ENCODE data around the gene SERPINB1.
"Not testable (repeated sequence)": the region's sequence is repeated elsewhere in the genome, so short reads cannot be mapped to it uniquely, and the experiment has no call there.

SERPINB1 gene

DNA sequence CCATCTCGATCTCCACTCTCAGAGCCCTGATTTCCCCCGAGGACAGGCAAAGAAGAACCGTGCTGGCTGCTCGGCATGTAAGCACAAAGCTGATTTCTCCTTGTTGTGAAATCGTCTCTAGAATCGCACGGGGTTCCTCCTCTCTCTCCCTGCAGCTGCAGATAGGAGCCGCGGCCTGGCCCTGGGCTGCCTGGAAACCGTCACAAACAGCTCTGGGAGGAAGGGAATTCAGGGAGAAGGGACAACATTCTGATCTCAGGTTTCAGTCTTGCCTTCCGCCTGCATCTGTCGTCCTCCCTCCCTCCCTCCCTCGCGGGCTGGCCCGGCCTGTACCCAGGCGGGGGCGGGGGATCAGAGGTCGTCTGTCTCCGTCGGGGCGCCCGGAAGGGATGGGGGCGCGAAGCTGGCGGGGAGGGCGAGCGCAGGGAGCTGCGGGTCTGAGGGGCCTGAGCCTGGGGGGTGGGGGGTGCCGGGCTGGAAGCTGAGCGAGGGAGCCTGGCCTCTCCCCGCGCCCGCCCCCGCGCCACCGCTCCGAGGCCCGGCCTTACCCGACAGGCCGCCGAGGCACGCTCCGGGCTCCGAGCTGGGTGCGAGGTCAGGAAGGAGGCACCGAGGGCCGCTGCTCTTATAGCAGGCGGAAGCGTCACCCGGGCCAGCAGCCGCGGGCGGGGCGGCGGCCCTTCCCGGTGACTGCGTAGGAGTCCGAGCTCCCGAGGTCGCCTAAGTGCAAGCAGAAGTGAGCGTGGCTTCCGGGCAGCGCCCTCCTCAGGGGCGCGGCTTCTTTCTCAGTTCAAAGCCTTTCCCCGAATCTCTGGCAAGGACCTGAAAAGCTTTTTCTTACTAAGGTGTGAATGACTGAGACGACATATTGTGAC is at the start of gene SERPINB1:
SERPINB1 (minus strand) TSS at position 600 of the 875 bp plus-strand sequence. CDS start 1,277 bp downstream, outside the sequence.
- DNase-seq = peak; percentile 84
- peak within 1 kb of the TSS; percentile 84 for H3K27ac Mint-ChIP-seq
- H3K36me3 Mint-ChIP-seq = peaks cover 34% of the 10 kb centered on the region
- H3K27me3 Mint-ChIP-seq = no peaks in the 10 kb centered on the region
- H3K9me3 Mint-ChIP-seq = no peaks in the 10 kb centered on the region
- H3K4me3 Mint-ChIP-seq = peak within 1 kb of the TSS; percentile 85
- H3K4me1 Mint-ChIP-seq = peaks cover 61% of the 10 kb centered on the region
- CTCF ChIA-PET = interaction anchor here (0.7 to 4.1 kb wide), 17 partner anchors 14 to 1180 kb away, joined by 3 to 65 read pairs (median 3); no protein-coding TSS in a partner anchor

DNA sequence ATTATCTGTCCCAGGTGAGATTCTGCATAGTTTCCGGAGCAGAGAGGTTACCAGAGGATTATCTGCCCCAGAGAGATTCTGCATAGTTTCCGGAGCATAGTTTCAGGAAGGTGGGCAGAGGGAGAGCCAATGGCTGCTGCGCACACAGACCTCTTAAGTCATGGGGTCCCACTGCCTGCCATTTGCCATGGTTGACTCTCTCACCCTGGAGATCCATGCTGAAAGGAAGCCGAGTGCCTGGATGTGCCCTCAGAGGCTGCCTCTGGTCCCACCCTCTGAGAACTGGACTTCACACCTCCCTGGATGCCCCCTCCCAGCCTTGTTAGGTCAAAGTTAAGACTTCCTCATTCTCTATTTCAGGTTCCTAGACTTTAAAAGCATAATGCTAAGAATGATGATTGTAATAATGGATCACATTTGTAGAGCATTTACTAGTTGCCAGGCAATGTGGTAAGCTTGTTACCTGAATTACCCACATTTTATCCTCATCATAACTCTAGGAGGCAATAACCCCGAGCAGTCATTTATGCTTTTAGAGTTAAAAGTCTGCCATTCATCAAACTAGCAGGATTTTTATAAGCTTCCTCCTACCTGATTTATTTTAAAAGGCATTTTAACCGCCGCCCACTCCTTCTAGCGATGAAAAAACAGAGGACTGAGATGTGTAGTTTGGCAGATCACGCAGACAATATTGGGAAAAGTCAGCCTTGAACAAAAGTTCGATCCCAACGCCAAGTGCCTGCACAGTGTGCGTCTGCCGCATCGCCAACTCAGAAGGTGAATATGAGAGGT is 49.5 kb upstream of the SERPINB1 start:
- CTCF ChIA-PET = interaction anchor here (0.7 to 2.7 kb wide), 9 partner anchors 10 to 97 kb away, joined by 3 to 10 read pairs (median 3); no protein-coding TSS in a partner anchor
- Mint-ChIP-seq H3K27ac (peak overlapping the region; percentile 87), H3K4me1 (peaks cover 65% of the 10 kb centered on the region), H3K4me3 (peak overlapping the region; percentile 71), H3K36me3 (peaks cover 73% of the 10 kb centered on the region), H3K27me3 (no peaks in the 10 kb centered on the region), H3K9me3 (no peaks in the 10 kb centered on the region)
- DNase-seq = no peak

DNA sequence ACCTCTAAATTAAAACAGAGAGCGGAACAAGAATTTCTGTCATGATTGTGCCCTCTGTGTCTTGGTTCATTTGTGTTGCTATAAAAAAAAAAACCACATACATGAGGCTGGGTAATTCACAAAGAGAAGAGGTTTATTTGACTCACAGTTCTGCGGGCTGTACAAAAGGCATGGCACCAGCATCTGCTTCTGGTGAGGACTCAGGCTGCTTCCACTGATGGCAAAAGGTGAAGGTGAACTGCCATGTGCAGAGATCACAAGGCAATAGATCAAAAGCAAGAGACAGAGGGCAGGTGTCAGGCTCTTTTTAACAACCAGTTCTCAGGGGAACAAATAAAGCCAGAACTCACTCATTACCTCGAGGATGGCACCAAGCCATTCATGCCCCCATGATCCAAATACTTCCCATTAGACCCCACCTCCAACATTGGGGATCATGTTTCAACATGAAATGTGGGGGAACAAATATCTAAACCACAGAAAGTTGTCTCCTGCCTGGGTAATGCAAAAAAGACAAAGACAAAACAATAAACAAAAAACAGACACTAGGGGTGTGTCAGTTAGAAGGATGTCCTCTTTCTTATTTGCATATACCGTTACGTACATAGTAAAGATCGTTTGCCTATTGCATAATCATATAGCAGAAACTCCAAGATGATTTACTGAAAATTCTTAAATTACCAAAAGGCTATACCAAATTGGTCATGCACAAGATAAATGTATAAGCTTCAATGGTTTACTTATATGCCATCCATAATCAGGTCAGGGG is 44.5 kb upstream of the SERPINB1 start:
- Mint-ChIP-seq H3K36me3 (peaks cover 66% of the 10 kb centered on the region), H3K27ac (no peak overlapping the region), H3K4me1 (peaks cover 57% of the 10 kb centered on the region), H3K4me3 (no peak overlapping the region), H3K9me3 (peaks cover 5% of the 10 kb centered on the region), H3K27me3 (no peaks in the 10 kb centered on the region)
- no peak for DNase-seq
- CTCF ChIA-PET = no interaction called here

DNA sequence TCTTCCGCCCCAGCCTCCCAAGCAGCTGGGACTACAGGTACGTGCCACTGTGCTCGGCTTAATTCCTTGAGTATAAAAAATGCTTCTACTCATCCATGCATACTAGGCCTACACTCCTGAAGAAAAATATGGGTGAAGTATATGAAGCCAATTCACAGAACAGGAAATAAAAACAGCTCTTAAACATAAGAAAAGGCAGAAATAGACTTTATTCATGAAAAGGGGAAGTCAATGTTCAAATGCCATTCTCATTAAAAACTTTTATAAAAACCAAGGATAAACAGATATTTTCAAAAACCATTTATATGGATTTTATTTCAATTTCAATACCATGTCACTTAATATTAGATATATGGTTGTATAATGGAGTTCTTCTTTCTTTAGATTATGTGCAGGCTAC is 43.1 kb upstream of the SERPINB1 start:
- H3K36me3 Mint-ChIP-seq = peaks cover 64% of the 10 kb centered on the region

DNA sequence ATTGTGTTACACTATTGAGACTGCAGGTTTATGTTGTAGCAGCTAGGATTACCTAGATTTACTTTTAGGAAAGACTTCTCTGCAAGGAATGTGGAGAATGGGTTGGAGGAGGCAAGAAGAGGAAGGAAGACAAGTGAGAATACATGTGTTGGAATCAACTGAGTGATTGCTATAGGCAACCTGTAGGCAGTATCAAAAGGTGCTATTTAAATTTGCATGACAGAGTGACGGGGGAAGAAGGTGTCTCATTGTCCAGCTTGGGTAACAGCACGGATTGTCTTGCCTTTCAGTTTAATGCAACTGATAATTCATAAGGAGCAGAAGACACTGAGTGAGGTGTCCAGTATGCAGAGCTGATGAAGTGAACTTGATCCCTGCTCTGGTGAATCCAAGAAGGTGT is 42.0 kb upstream of the SERPINB1 start:
- CTCF ChIA-PET = interaction anchor here (1.4 kb wide), 1 partner anchor 11 kb away, joined by 3 read pairs; no protein-coding TSS in a partner anchor
- H3K27me3 Mint-ChIP-seq = no peaks in the 10 kb centered on the region
- H3K27ac Mint-ChIP-seq = no peak overlapping the region
- no peak overlapping the region for H3K4me3 Mint-ChIP-seq
- H3K9me3 Mint-ChIP-seq = peaks cover 5% of the 10 kb centered on the region
- H3K36me3 Mint-ChIP-seq = peaks cover 64% of the 10 kb centered on the region
- no peak for DNase-seq
- peaks cover 62% of the 10 kb centered on the region for H3K4me1 Mint-ChIP-seq

More for the DNA sequence above, 43.1 kb upstream of the SERPINB1 start:
- no peak overlapping the region for H3K4me3 Mint-ChIP-seq
- H3K27ac Mint-ChIP-seq = no peak overlapping the region
- no peaks in the 10 kb centered on the region for H3K27me3 Mint-ChIP-seq
- peaks cover 5% of the 10 kb centered on the region for H3K9me3 Mint-ChIP-seq
- CTCF ChIA-PET = interaction anchor here (1.0 to 1.4 kb wide), 2 partner anchors 10 to 14 kb away, joined by 3 read pairs; no protein-coding TSS in a partner anchor
- no peak for DNase-seq
- H3K4me1 Mint-ChIP-seq = peaks cover 57% of the 10 kb centered on the region

DNA sequence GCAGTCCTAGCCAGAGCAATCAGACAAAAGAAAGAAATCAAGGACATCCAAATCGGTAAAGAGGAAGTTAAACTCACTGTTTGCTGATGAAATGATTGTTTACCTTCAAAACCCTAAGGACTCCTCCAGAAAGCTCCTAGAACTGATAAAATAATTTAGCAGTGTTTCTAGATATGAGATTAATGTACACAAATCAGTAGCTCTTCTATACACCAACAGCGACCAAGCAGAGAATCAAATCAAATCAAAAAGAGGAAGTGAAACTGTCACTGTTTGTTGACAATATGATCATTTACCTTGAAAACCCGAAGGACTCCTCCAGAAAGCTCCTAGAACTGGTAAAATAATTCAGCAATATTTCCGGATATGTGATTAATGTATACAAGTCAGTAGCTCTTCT is 39.8 kb upstream of the SERPINB1 start:
- DNase-seq = no peak
- CTCF ChIA-PET = interaction anchor here (0.9 to 1.1 kb wide), 2 partner anchors 19 to 21 kb away, joined by 3 to 4 read pairs; no protein-coding TSS in a partner anchor
- Mint-ChIP-seq H3K27me3 (no peaks in the 10 kb centered on the region), H3K9me3 (peaks cover 5% of the 10 kb centered on the region), H3K27ac (peak overlapping the region; percentile 83), H3K36me3 (peaks cover 68% of the 10 kb centered on the region), H3K4me3 (peak overlapping the region; percentile 80), H3K4me1 (peaks cover 77% of the 10 kb centered on the region)

DNA sequence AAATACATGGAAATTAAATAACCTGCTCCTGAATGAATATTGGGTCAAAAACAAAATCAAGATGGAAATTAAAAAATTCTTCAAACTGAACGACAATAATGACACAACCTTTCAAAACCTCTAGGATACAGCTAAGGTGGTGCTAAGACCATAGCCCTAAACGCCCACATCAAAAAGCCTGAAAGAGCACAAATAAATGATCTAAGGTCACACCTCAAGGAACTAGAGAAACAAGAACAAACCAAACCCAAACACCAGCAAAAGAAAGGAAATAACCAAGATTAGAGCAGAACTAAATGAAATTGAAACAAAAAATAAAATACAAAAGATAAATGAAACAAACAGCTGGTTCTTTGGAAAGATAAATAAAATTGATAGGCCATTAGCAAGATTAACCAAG is 38.5 kb upstream of the SERPINB1 start:
- peak; percentile 53 for DNase-seq
- H3K4me3 Mint-ChIP-seq = peak overlapping the region; percentile 80
- not testable (repeated sequence) for H3K9me3 Mint-ChIP-seq, H3K27me3 Mint-ChIP-seq
- CTCF ChIA-PET = interaction anchor here (1.0 to 1.1 kb wide), 3 partner anchors 22 to 108 kb away, joined by 3 read pairs; no protein-coding TSS in a partner anchor
- H3K4me1 Mint-ChIP-seq = peaks cover 75% of the 10 kb centered on the region
- H3K27ac Mint-ChIP-seq = peak overlapping the region; percentile 83
- H3K36me3 Mint-ChIP-seq = peaks cover 58% of the 10 kb centered on the region

DNA sequence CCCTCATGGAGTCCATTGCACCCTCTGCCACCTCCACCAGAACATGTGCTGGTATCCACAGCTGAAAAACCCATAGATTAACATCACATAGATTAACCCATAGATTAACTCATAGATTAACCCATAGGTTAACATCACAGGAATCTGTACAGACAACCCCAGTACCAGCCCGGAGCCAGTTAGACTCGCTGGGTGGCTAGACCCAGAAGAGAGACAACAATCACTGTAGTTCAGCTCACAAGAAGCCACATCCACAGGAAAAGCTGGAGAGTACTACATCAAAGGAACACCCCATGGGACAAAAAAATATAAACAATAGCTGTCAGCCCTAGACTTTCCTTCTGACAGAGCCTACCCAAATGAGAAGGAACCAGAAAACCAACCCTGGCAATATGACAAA is 36.3 kb upstream of the SERPINB1 start:
- H3K4me1 Mint-ChIP-seq = peaks cover 88% of the 10 kb centered on the region
- H3K9me3 Mint-ChIP-seq = peaks cover 5% of the 10 kb centered on the region
- peak overlapping the region; percentile 92 for H3K27ac Mint-ChIP-seq
- peaks cover 2% of the 10 kb centered on the region for H3K27me3 Mint-ChIP-seq
- peaks cover 52% of the 10 kb centered on the region for H3K36me3 Mint-ChIP-seq
- DNase-seq = peak; percentile 61
- CTCF ChIA-PET = interaction anchor here (0.9 to 1.9 kb wide), 8 partner anchors 14 to 112 kb away, joined by 3 to 6 read pairs (median 4); no protein-coding TSS in a partner anchor
- peak overlapping the region; percentile 44 for H3K4me3 Mint-ChIP-seq

DNA sequence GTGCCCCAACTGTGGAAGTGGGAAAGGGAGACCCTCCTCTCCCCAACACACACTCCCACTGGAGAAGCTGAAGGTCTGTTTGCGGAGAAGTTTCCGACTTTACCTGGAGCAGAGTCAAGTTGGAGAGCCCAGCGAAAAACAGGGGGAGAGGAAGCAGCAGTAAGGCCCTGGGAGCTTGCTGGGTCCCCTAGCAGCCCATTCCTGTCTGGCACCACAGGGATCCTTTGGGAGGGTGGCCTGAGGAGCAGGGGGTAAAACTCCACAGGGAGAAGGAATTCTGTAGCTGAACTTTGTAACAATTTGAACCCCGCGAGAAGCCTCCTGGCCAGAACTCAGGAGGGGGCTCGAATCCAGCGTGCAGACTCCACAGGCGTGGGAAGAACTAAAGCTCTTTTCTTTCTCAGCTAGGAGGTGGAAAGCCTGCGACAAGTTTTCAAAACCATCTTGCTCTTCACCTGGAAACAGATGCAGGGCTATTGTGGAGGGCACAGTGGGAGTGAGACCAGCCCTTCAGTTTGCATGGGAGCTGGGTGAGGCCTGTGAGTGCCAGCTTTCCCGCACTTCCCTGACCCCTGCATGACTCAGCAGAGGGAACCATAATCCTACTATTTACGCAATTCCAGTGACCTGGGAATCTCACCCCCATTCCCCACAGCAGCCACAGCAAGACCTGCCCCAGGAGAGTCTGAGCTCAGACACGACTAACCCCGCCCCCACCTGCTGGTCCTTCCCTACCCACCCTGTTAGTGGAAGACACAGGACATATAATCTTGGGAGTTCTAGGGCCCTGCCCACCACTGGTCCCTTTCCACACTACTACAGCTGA is 35.6 kb upstream of the SERPINB1 start:
- peaks cover 4% of the 10 kb centered on the region for H3K27me3 Mint-ChIP-seq
- peaks cover 4% of the 10 kb centered on the region for H3K9me3 Mint-ChIP-seq
- H3K4me1 Mint-ChIP-seq = peaks cover 87% of the 10 kb centered on the region
- CTCF ChIA-PET = interaction anchor here (0.9 to 1.9 kb wide), 9 partner anchors 15 to 112 kb away, joined by 3 to 5 read pairs (median 4); no protein-coding TSS in a partner anchor
- peak overlapping the region; percentile 76 for H3K4me3 Mint-ChIP-seq
- peaks cover 52% of the 10 kb centered on the region for H3K36me3 Mint-ChIP-seq
- peak overlapping the region; percentile 92 for H3K27ac Mint-ChIP-seq
- no peak for DNase-seq

DNA sequence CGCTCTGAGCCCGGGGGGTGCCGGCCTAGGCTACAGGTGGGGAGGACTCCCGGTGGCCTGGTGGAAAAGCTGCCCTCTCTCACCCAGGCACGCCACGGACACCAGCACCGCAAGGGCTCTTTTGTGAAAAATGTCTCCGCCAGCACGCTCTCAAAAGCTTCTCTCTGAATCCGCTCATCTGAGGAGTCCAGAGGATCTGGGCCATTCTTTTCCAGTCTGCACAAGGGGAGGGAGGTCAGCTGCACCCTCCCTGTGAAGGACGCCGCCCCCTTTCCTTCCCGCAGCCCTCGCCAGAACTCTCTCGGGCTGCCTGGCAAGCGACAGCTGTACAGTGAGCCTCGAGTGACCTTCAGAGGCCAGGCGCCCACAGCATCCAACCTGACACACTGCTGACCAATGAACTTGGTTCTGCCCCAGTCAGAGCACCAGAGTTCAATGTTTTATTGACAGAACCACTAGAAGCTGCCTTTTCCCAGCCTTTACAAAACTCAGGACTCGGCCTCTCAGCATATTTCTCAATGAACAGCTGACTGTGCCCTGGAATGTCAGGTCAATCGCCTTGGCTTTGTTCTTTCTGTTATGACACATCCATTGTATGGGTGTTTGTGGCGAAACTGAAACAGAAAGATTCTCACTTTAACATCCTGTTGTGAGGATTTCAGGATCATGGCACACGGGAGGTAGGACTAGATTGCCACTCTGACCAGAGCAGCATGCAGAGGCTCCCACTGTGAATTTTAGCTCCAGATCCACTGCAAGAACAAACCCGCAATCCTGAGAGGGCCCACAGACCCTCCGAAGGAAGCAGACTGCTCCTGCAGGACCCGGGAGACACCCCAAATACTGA is 34.8 kb upstream of the SERPINB1 start:
- CTCF ChIA-PET = interaction anchor here (1.0 to 1.5 kb wide), 7 partner anchors 15 to 113 kb away, joined by 3 to 5 read pairs (median 4); no protein-coding TSS in a partner anchor
- H3K4me1 Mint-ChIP-seq = peaks cover 79% of the 10 kb centered on the region
- H3K36me3 Mint-ChIP-seq = peaks cover 45% of the 10 kb centered on the region
- peaks cover 4% of the 10 kb centered on the region for H3K27me3 Mint-ChIP-seq
- H3K27ac Mint-ChIP-seq = peak overlapping the region; percentile 92
- DNase-seq = peak; percentile 41
- H3K9me3 Mint-ChIP-seq = no peaks in the 10 kb centered on the region
- H3K4me3 Mint-ChIP-seq = peak overlapping the region; percentile 76

DNA sequence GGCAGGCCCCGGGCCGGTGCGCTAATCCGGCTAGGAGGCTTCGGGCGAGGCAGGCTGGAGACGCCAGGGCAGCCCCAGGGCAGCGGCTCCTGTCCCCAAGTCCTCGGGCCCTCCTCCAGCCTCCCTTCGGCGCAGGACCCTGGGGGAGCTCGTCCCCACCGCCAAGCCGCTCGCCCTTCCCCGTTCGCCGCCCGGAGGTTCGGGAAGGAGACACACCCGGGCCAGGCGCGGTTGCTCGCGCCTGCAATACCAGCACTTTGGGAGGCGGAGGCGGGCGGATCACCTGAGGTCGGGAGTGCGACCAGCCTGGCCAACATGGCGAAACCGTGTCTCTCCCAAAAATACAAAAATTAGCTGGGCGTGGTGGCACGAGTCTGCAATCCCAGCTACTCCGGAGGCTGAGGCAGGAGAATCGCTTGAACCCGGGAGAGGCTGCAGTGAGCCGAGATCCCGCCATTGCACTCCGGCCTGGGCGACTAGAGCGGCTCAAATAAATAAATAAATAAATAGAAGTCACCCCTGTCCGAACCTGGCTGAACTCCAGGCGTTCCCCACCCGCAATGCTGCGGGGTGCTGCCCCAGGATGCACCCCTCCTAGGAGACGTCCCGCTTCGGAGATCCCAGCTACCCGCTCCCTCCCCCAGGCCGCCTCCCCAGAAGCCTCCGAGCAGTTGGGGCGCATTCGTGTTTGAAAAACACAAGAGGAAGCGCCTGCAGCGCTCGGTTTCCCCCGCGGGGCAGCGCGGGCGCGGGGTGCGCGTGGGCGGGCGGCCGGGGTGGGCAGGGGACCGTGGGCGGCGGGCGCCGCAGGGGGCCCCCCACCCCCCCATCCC is 33.9 kb upstream of the SERPINB1 start:
- CTCF ChIA-PET = interaction anchor here (1.2 kb wide), 1 partner anchor 55 kb away, joined by 3 read pairs; no protein-coding TSS in a partner anchor
- H3K4me1 Mint-ChIP-seq = peaks cover 70% of the 10 kb centered on the region
- peak; percentile 75 for DNase-seq

More for the DNA sequence above, 33.9 kb upstream of the SERPINB1 start:
- H3K27ac Mint-ChIP-seq = peak overlapping the region; percentile 89
- H3K9me3 Mint-ChIP-seq = no peaks in the 10 kb centered on the region
- H3K27me3 Mint-ChIP-seq = peaks cover 4% of the 10 kb centered on the region
- peak overlapping the region; percentile 78 for H3K4me3 Mint-ChIP-seq
- peaks cover 37% of the 10 kb centered on the region for H3K36me3 Mint-ChIP-seq
